ENCODE measurements around the gene SYT12. TPM values are rescaled to one million over a fixed set of nuclear protein-coding genes. Genes with fewer than 3 reads are reported as not detected.

The SYT12 gene
- total and polyA plus RNA-seq, 10 donors, result 0.02 to 0.13 (median 0.05) TPM; not detected in 7

GRCh38 chr11:66976028-66976467 lies 46.9 kb upstream of the SYT12 start:
- H3K9me3 ChIP-seq, result peaks cover 0 to 30% (median 18%) of the 10 kb centered on the region in 8 donors
- 43 to 58% (median 44%) methylated on average over 7 to 9 of the region's 9 CpGs for WGBS, 5 donors
- H3K4me3 ChIP-seq, result no peak overlapping the region
- H3K27ac ChIP-seq, result no peak overlapping the region
- H3K36me3 ChIP-seq, result no peaks in the 10 kb centered on the region
- H3K27me3 ChIP-seq (replicated peaks in 1 of 7), result peaks cover 0 to 36% (median 0%) of the 10 kb centered on the region in 7 donors
- TF ChIP-seq CTCF (IDR thresholded peaks at IDR 0.05 in 8 of 11, conservative IDR thresholded peaks at IDR 0.05 in 3 of 11), result peak in 8 of 11 experiments; percentile 7 to 52 (median 34)
- TF ChIP-seq POLR2A (IDR thresholded peaks at IDR 0.05), result no peak
- peaks cover 0 to 2% (median 0%) of the 10 kb centered on the region in 6 donors for H3K4me1 ChIP-seq
- intact Hi-C loops (cut with DNase I; ENCODE audit: low total_unique reads), result no loop called here
- DNase-seq, result no peak

GRCh38 chr11:66976925-66977324 lies 46.0 kb upstream of the SYT12 start:
- Histone ChIP-seq H3K4me3 (no peak overlapping the region), H3K9me3 (peaks cover 0 to 30% (median 18%) of the 10 kb centered on the region in 8 donors), H3K27ac (no peak overlapping the region), H3K4me1 (peaks cover 0 to 7% (median 3%) of the 10 kb centered on the region in 6 donors), H3K36me3 (no peaks in the 10 kb centered on the region), H3K27me3 (replicated peaks in 1 of 7) (peaks cover 0 to 34% (median 0%) of the 10 kb centered on the region in 7 donors)
- no peak for DNase-seq
- TF ChIP-seq POLR2A (IDR thresholded peaks at IDR 0.05), result no peak
- TF ChIP-seq CTCF (IDR thresholded peaks at IDR 0.05 in 8 of 11, conservative IDR thresholded peaks at IDR 0.05 in 3 of 11), result no peak
- no peak for TF ChIP-seq POLR2AphosphoS5 (IDR thresholded peaks at IDR 0.05)
- intact Hi-C loops (cut with DNase I; ENCODE audit: low total_unique reads), result no loop called here
- WGBS, 5 donors, result 76 to 95% (median 83%) methylated on average over 5 to 6 of the region's 6 CpGs

GRCh38 chr11:66978229-66978628 lies 44.7 kb upstream of the SYT12 start:
- 86 to 96% (median 93%) methylated on average over 2 of the region's 2 CpGs for WGBS, 5 donors
- intact Hi-C loops (cut with DNase I; ENCODE audit: low total_unique reads), result no loop called here
- peaks cover 0 to 30% (median 18%) of the 10 kb centered on the region in 8 donors for H3K9me3 ChIP-seq
- no peak overlapping the region for H3K4me3 ChIP-seq
- DNase-seq, result no peak
- peaks cover 0 to 11% (median 7%) of the 10 kb centered on the region in 6 donors for H3K4me1 ChIP-seq
- peaks cover 0 to 31% (median 0%) of the 10 kb centered on the region in 7 donors for H3K27me3 ChIP-seq (replicated peaks in 1 of 7)
- no peak overlapping the region for H3K27ac ChIP-seq
- H3K36me3 ChIP-seq, result no peaks in the 10 kb centered on the region
- TF ChIP-seq POLR2A (IDR thresholded peaks at IDR 0.05), result no peak
- TF ChIP-seq POLR2AphosphoS5 (IDR thresholded peaks at IDR 0.05), result no peak
- no peak for TF ChIP-seq CTCF (IDR thresholded peaks at IDR 0.05 in 8 of 11, conservative IDR thresholded peaks at IDR 0.05 in 3 of 11)

- H3K36me3 ChIP-seq, result no peaks in the 10 kb centered on the region
- intact Hi-C loops (cut with DNase I; ENCODE audit: low total_unique reads), result no loop called here
- peaks cover 0 to 11% (median 7%) of the 10 kb centered on the region in 6 donors for H3K4me1 ChIP-seq
- H3K27ac ChIP-seq, result no peak overlapping the region
- peaks cover 0 to 30% (median 0%) of the 10 kb centered on the region in 7 donors for H3K27me3 ChIP-seq (replicated peaks in 1 of 7)
- no peak for DNase-seq
- 90 to 97% (median 95%) methylated on average over 6 of the region's 6 CpGs for WGBS, 5 donors
- no peak for TF ChIP-seq CTCF (IDR thresholded peaks at IDR 0.05 in 8 of 11, conservative IDR thresholded peaks at IDR 0.05 in 3 of 11)
- no peak for TF ChIP-seq POLR2A (IDR thresholded peaks at IDR 0.05)
- TF ChIP-seq POLR2AphosphoS5 (IDR thresholded peaks at IDR 0.05), result no peak
- peaks cover 0 to 30% (median 18%) of the 10 kb centered on the region in 8 donors for H3K9me3 ChIP-seq
- H3K4me3 ChIP-seq, result no peak overlapping the region
These were observed 44.2 kb upstream of the SYT12 start for GRCh38 chr11:66978717-66979116.
